Memory B cell (primary cell): Measurements from ENCODE around the gene XPO4.
"Not testable (repeated sequence)": the region's sequence is repeated elsewhere in the genome, so short reads cannot be mapped to it uniquely, and the experiment has no call there.

Source experiments
- ATAC-seq: fragments of 150-1000 bp; cut with Tn5 transposase; 2 replicates; pipeline ENCODE4 v1.10.0; 2021; ENCODE audit warnings: low read depth, mild to moderate bottlenecking, moderate library complexity
- DNase-seq, 2 donors: peaks; one replicate each; pipeline ENCODE4 v3.0.0; 2022; ENCODE audit warnings: low spot score in 2 of 2
- H3K27ac Mint-ChIP-seq: one replicate; pipeline ENCODE4 v1.8.0; 2022; ENCODE audit warnings: mild to moderate bottlenecking, moderate library complexity, mixed read lengths
- H3K27me3 Mint-ChIP-seq: one replicate; pipeline ENCODE4 v1.8.0; 2022; ENCODE audit warnings: mixed read lengths
- H3K36me3 Mint-ChIP-seq: one replicate; pipeline ENCODE4 v1.8.0; 2022; ENCODE audit warnings: mild to moderate bottlenecking, mixed read lengths
- H3K4me1 Mint-ChIP-seq: one replicate; pipeline ENCODE4 v1.8.0; 2022; ENCODE audit warnings: mixed read lengths
- H3K4me3 Mint-ChIP-seq: one replicate; pipeline ENCODE4 v1.8.0; 2022; ENCODE audit warnings: mild to moderate bottlenecking, moderate library complexity, mixed read lengths
- H3K9me3 Mint-ChIP-seq: one replicate; pipeline ENCODE4 v1.8.0; 2022; ENCODE audit warnings: mixed read lengths

XPO4 gene

DNA sequence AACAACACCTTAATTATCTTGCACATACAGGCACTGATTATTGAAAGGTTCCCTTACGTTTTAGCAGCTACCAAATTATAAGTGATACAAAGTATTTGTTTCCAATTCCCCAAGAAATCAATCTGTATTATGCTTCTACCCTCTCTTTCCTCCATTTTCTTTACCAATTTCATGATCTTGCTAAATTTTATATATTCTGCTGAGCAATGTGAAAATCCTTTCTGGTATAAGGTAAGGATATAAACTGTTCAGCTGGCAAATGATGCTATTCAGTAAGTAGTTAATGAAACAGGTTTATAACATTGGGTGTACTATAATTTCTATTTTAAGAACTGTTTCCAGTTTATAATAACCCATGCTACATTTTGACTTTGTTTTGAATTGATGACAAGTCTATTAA lies 127.8 kb downstream of the XPO4 start:
- H3K4me3 Mint-ChIP-seq = peak overlapping the region; percentile 57
- peaks cover 7% of the 10 kb centered on the region for H3K4me1 Mint-ChIP-seq
- no peak for DNase-seq
- peaks cover 9% of the 10 kb centered on the region for H3K36me3 Mint-ChIP-seq
- H3K9me3 Mint-ChIP-seq = peaks cover 3% of the 10 kb centered on the region
- H3K27ac Mint-ChIP-seq = no peak overlapping the region
- ATAC-seq = no peak
- no peaks in the 10 kb centered on the region for H3K27me3 Mint-ChIP-seq

DNA sequence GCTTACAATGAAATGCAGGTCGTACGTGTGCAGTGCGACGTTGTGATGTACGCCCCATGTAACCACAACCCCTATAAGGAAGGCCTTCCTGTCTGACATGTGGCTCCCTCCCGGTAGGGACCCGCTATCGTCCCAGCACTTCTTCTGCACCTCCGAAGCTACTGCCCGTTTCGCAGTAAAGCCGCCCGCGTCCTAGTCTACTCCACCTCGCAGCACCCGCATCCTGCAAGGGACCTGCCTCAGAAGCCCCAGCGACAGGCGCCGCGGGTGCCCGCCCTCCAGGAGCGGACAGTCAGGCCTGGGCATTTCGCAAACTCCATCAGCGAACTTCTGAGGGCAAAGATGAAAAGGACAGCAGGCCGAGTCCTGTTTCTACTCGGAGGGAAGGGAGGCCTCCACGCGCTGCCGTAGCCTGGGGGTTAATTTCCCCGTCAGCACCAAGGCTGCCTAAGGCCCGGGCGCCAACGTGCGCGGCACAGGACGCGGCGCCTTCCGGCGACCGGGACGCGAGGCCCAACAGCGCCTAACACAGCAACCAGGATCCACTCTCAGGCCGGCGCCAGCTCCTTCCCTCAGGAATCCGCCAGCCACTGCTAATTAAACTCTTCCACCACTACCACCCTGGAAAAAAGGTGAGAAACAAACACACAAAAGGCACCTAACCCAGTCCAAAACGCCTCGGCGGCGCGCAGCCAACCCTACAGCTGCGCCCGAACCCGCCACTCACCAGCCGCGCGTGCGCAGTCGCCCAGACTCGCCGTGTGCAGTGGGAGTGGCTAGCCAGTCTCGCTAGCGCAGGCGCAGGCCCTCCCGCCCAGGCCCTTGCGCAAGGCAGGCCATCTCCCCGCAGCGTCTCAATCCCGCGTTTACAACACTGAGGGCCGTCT lies 129.1 kb downstream of the XPO4 start, which contains the start of gene EEF1AKMT1:
TSS of gene EEF1AKMT1 (minus strand) at position 768 of the 887 bp plus-strand sequence. CDS start 16,363 bp downstream, outside the sequence.
- Mint-ChIP-seq H3K27me3 (no peaks in the 10 kb centered on the region), H3K4me1 (peaks cover 8% of the 10 kb centered on the region), H3K27ac (peak within 1 kb of the TSS; percentile 91), H3K4me3 (peak within 1 kb of the TSS; percentile 99), H3K9me3 (peaks cover 4% of the 10 kb centered on the region), H3K36me3 (peaks cover 15% of the 10 kb centered on the region)
- peak; percentile 91 to 92 for DNase-seq
- peak; percentile 90 for ATAC-seq

GRCh38 chr13:20772401-20773131 lies 130.0 kb downstream of the XPO4 start:
- Mint-ChIP-seq H3K36me3 (peaks cover 23% of the 10 kb centered on the region), H3K27ac (peak overlapping the region; percentile 91), H3K9me3 (peaks cover 6% of the 10 kb centered on the region), H3K4me3 (peak overlapping the region; percentile 99), H3K27me3 (no peaks in the 10 kb centered on the region), H3K4me1 (peaks cover 9% of the 10 kb centered on the region)
- DNase-seq = no peak
- ATAC-seq = no peak

GRCh38 chr13:20769834-20770233 lies 132.7 kb downstream of the XPO4 start:
- Mint-ChIP-seq H3K4me3 (no peak overlapping the region), H3K9me3 (peaks cover 9% of the 10 kb centered on the region), H3K36me3 (peaks cover 25% of the 10 kb centered on the region), H3K4me1 (peaks cover 9% of the 10 kb centered on the region), H3K27ac (no peak overlapping the region), H3K27me3 (no peaks in the 10 kb centered on the region)
- no peak for ATAC-seq
- no peak for DNase-seq

- H3K27me3 Mint-ChIP-seq = no peaks in the 10 kb centered on the region
- H3K4me1 Mint-ChIP-seq = peaks cover 9% of the 10 kb centered on the region
- DNase-seq (no peak), ATAC-seq (no peak)
- no peak overlapping the region for H3K4me3 Mint-ChIP-seq
- H3K9me3 Mint-ChIP-seq = peaks cover 9% of the 10 kb centered on the region
- H3K27ac Mint-ChIP-seq = no peak overlapping the region
- H3K36me3 Mint-ChIP-seq = peaks cover 25% of the 10 kb centered on the region
Observed at GRCh38 chr13:20769091-20769490, 133.5 kb downstream of the XPO4 start.

DNA sequence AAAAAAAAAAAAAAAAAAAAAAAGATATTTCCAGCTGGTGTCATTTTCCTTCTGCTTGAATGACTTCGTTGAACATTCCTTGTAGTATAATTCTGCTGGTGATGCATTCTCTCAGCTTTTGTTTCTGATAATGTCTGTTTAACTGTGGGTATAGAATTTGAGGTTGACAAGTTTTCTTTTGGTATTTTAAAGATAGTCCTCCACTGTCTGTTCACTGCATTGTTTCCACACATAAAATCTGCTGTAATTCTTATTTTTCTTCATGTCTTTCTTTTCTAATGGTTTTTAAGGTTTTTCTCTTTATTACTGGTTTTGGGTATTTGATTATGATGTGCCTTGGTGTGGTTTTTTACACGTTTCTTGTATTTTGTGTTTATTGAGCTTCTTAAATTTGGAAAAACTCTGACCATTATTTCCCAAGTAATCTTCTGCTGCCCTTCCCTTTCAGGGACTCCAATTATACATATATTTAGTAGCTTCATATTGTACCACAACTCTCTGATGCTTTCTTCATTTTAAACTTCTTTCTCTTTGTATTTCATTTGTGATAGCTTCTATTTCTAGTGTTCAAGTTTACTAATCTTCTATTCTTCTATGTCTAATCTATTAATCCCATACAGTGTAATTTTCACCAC lies 135.1 kb downstream of the XPO4 start:
- Mint-ChIP-seq H3K9me3 (peaks cover 9% of the 10 kb centered on the region), H3K4me1 (peaks cover 4% of the 10 kb centered on the region), H3K4me3 (no peak overlapping the region), H3K27me3 (no peaks in the 10 kb centered on the region), H3K27ac (peak overlapping the region; percentile 11), H3K36me3 (peaks cover 25% of the 10 kb centered on the region)
- no peak for DNase-seq
- no peak for ATAC-seq

- no peak for DNase-seq
- ATAC-seq = no peak
- no peaks in the 10 kb centered on the region for H3K4me1 Mint-ChIP-seq
- peaks cover 7% of the 10 kb centered on the region for H3K9me3 Mint-ChIP-seq
- peaks cover 12% of the 10 kb centered on the region for H3K36me3 Mint-ChIP-seq
- no peak overlapping the region for H3K4me3 Mint-ChIP-seq
- H3K27ac Mint-ChIP-seq = no peak overlapping the region
- H3K27me3 Mint-ChIP-seq = no peaks in the 10 kb centered on the region
Observed at GRCh38 chr13:20760872-20761271, 141.7 kb downstream of the XPO4 start.

DNA sequence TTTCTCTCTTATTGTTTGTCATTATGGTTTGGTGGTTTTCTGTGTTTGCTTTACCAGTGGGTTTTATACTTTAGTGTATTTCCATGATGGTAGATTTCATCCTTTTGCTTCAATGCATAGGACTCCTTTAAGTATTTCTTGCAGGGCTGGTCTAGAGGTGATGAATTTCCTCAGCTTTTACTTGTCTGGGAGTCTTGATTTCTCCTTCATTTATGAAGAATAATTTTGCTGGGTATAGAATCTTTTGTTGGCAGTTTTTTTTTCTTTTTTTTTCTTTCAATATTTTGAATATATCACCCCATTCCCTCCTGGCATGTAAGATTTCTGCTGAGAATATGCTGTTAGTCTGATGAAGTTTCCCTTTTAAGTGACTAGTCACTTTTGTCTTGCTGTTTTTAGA lies 148.5 kb downstream of the XPO4 start:
- no peak overlapping the region for H3K27ac Mint-ChIP-seq
- H3K4me1 Mint-ChIP-seq = no peaks in the 10 kb centered on the region
- H3K9me3 Mint-ChIP-seq = peaks cover 25% of the 10 kb centered on the region
- H3K36me3 Mint-ChIP-seq = peaks cover 35% of the 10 kb centered on the region
- ATAC-seq (no peak), DNase-seq (no peak)
- H3K4me3 Mint-ChIP-seq = no peak overlapping the region
- H3K27me3 Mint-ChIP-seq = no peaks in the 10 kb centered on the region

DNA sequence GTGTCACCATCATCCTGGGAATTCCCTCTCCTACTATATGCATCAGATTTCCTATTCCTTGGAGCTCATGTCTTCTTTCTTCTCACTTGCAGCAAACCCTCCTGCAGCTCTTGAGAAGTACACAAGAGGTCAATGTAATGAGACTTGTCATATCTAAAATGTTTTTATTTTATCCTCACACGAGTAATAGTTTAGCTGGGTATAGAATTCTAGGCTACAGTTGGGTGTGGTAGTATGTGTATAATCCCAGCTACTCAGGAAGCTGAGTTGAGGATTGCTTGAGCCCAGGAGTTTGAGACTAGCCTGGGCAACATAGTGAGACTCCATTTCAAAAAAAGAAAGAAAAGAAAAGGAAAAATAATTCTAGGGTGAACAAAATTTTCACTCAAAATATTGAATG lies 153.2 kb downstream of the XPO4 start:
- ATAC-seq (no peak), DNase-seq (no peak)
- H3K36me3 Mint-ChIP-seq = peaks cover 35% of the 10 kb centered on the region
- H3K9me3 Mint-ChIP-seq = peaks cover 24% of the 10 kb centered on the region
- H3K27ac Mint-ChIP-seq = no peak overlapping the region
- no peak overlapping the region for H3K4me3 Mint-ChIP-seq
- no peaks in the 10 kb centered on the region for H3K4me1 Mint-ChIP-seq
- no peaks in the 10 kb centered on the region for H3K27me3 Mint-ChIP-seq

DNA sequence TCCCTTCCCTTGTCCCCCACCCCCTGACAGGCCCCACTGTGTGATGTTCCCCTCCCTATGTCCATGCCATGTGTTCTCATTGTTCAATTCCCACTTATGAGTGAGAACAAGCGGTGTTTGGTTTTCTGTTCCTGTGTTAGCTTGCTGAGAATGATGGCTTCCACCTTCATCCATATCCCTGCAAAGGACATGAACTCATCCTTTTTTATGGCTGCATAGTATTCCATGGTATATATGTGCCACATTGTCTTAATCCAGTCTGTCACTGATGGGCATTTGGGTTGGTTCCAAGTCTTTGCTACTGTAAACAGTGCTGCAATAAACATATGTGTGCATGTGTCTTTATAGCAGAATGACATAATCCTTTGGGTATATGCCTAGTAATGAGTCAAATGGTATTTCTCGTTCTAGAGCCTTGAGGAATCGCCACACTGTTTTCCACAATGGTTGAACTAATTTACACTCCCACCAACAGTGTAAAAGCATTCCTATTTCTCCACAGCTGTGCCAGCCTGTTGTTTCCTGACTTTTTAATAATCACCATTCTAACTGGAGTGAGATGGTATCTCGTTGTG lies 158.6 kb downstream of the XPO4 start:
- peaks cover 15% of the 10 kb centered on the region for H3K36me3 Mint-ChIP-seq
- H3K9me3 Mint-ChIP-seq, ATAC-seq, DNase-seq, H3K27me3 Mint-ChIP-seq, H3K4me3 Mint-ChIP-seq, H3K27ac Mint-ChIP-seq, H3K4me1 Mint-ChIP-seq: not testable (repeated sequence)

DNA sequence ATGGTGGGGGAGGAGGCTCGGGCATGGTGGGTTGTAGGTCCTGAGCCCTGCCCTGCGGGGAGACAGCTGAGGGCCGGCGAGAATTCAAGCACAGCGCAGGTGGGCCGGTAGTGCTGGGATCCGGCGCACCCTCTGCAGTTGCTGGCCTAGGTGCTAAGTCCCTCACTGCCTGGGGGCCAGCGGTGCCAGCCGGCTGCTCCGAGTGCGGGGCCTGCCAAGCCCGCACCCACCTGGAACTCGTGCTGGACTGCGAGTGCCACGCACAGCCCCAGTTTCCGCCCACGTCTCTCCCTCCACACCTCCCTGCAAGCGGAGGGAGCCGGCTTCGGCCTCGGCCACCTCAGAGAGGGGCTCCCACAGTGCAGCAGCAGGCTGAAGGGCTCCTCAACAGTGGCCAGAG lies 162.5 kb downstream of the XPO4 start:
- Mint-ChIP-seq H3K27me3 (no peaks in the 10 kb centered on the region), H3K36me3 (peaks cover 8% of the 10 kb centered on the region), H3K4me3 (no peak overlapping the region), H3K4me1 (no peaks in the 10 kb centered on the region), H3K27ac (no peak overlapping the region), H3K9me3 (peaks cover 2% of the 10 kb centered on the region)
- ATAC-seq (no peak), DNase-seq (no peak)

DNA sequence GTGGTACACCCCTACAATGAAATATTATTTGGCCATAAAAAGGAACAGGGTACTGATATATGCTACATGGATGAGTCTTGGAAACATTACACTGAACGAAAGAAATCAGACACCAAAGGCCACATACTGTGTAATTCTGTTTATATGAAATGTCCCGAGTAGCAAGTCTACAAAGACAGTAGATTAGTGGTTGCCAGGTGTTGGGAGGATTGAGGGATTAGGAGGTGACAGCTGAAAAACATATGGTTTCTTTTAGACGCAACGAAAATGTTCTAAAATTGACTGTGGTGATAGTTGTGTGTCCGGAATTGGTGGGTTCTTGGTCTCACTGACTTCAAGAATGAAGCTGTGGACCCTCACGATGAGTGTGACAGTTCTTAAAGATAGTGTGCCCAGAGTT lies 163.9 kb downstream of the XPO4 start:
- no peak for DNase-seq
- Mint-ChIP-seq H3K4me3 (no peak overlapping the region), H3K9me3 (peaks cover 2% of the 10 kb centered on the region), H3K36me3 (peaks cover 8% of the 10 kb centered on the region), H3K4me1 (no peaks in the 10 kb centered on the region), H3K27me3 (no peaks in the 10 kb centered on the region), H3K27ac (no peak overlapping the region)
- no peak for ATAC-seq

DNA sequence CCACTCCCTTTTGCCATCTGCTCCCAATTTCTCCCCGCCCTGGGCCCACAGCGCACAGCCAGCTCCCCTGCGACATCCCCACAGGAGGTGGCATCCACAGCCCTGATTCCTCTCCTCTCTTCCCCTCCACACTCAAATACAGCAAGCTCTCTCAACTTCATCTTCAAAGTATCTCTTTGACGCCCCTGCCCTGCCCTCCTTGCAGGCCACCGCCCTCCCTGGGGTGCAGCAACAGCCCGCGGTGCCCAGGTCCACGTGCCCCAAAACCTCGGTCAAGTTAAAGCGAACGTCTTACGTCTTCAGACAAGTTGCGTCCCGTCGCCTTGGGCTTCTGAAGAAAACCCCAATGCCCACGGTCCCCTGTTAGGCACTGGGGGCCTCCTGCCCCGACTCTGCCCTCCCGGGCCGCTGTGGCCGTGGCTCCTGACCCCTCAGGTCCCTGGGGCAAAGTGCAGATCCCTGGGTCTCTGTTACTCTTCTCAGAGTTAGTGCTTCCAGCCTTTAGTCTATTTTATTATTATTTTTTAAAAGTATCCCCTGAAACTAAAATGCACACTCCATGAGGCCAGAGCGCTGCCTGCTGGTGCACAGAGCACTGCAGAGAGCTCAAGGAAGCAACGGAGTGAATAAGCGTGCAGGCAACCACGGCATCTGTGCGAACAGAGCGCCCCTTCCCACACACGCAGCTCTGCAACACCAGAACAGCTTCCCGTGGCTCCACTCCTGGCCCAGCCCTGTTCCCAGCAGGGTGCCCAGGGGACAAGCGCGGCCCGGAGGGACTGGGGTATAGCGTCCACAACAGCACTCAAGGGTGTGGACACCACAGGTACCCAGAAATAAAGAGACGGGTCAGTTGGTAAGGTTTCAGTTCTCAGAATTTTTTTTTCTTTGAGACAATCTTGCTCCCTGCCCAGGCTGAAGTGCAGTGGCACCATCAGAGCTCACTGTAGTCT lies 172.6 kb downstream of the XPO4 start:
- ATAC-seq (no peak), DNase-seq (no peak)
- no peaks in the 10 kb centered on the region for H3K9me3 Mint-ChIP-seq
- no peak overlapping the region for H3K27ac Mint-ChIP-seq
- no peak overlapping the region for H3K4me3 Mint-ChIP-seq
- no peaks in the 10 kb centered on the region for H3K27me3 Mint-ChIP-seq
- H3K4me1 Mint-ChIP-seq = no peaks in the 10 kb centered on the region
- H3K36me3 Mint-ChIP-seq = peaks cover 18% of the 10 kb centered on the region
